A673 (cell line): ENCODE measurements around the gene RRP8. TPM values are rescaled to one million over a fixed set of nuclear protein-coding genes. Genes with fewer than 3 reads are reported as not detected.

Experiments
- BruUV-seq: library from RNA; stranded (reverse); fragments of 400-500 nt; replicated peaks from 2 replicates; lab custom pipeline; 2021; lab: Mats Ljungman, UMichigan
- CTCF ChIA-PET: fragments of 300-600 bp; sonication (Branson Sonifier 250); formaldehyde crosslinking; loops from one replicate; lab custom pipeline; 2022; ENCODE audit warnings: antibody characterized with exemption; lab: Charles Lee
- POLR2A ChIA-PET: fragments of 300-600 bp; sonication (Branson Sonifier 250); formaldehyde crosslinking; loops from one replicate; lab custom pipeline; 2022; ENCODE audit warnings: antibody characterized with exemption; ENCODE audit not compliant: low non-redundant PET; lab: Charles Lee
- DNase-seq: peaks from one replicate; pipeline ENCODE4 v3.0.0-alpha.2; 2015; ENCODE audit warnings: low spot score
- H3K27ac ChIP-seq: fragments of 200-600 bp; sonication (generic); 2 replicates; pipeline ENCODE4 v1.5.1; 2016; ENCODE audit warnings: mixed run types, low read depth, mild to moderate bottlenecking, mixed read lengths, antibody characterized with exemption, low read length; ENCODE audit not compliant: poor library complexity, severe bottlenecking
- H3K27me3 ChIP-seq: fragments of 200-600 bp; sonication (generic); replicated peaks from 2 replicates; pipeline ENCODE4 v1.6.1; 2017; ENCODE audit warnings: mixed run types, low read depth, mild to moderate bottlenecking, mixed read lengths, antibody characterized with exemption, low read length; ENCODE audit not compliant: insufficient read depth, poor library complexity
- H3K36me3 ChIP-seq: fragments of 200-600 bp; sonication (generic); 2 replicates; pipeline ENCODE4 v1.6.1; 2016; ENCODE audit warnings: mixed run types, mild to moderate bottlenecking, mixed read lengths, antibody characterized with exemption, low read length; ENCODE audit not compliant: insufficient read depth, poor library complexity, severe bottlenecking
- H3K4me1 ChIP-seq: fragments of 200-600 bp; sonication (generic); 2 replicates; pipeline ENCODE4 v1.6.1; 2017; ENCODE audit warnings: mixed run types, mild to moderate bottlenecking, mixed read lengths, antibody characterized with exemption, low read length; ENCODE audit not compliant: insufficient read depth, poor library complexity, severe bottlenecking
- H3K4me3 ChIP-seq: fragments of 200-600 bp; sonication (generic); 2 replicates; pipeline ENCODE4 v1.5.1; 2016; ENCODE audit warnings: low read depth, mixed run types, mild to moderate bottlenecking, mixed read lengths, low read length; ENCODE audit not compliant: poor library complexity, severe bottlenecking
- H3K9me3 ChIP-seq: fragments of 200-600 bp; sonication (generic); 2 replicates; pipeline ENCODE4 v1.6.1; 2016; ENCODE audit warnings: mixed run types, low read depth, mild to moderate bottlenecking, mixed read lengths, antibody characterized with exemption, low read length; ENCODE audit not compliant: poor library complexity, severe bottlenecking
- CTCF ChIP-seq: fragments of 300-800, 200-600 bp; sonication (generic); conservative IDR thresholded peaks from 2 replicates; pipeline ENCODE4 v1.5.1; 2017; ENCODE audit warnings: low read depth, mild to moderate bottlenecking, antibody characterized with exemption, low read length, moderate library complexity, mixed read lengths
- EZH2 ChIP-seq: fragments of 200-600 bp; sonication (generic); IDR thresholded peaks from 2 replicates; pipeline ENCODE4 v1.6.1; 2017; ENCODE audit warnings: borderline replicate concordance, low read depth, mild to moderate bottlenecking, mixed read lengths, antibody characterized with exemption, low read length; ENCODE audit not compliant: poor library complexity, severe bottlenecking
- intact Hi-C: fragments of 100-400 bp; cut with micrococcal nuclease; formaldehyde crosslinking; loops from one replicate; pipeline ENCODE4 v1.10.0; 2022; ENCODE audit not compliant: unreplicated experiment
- total RNA-seq: library from RNA; stranded (reverse); gene quantifications from 2 replicates; pipeline ENCODE4 v1.2.3, GENCODE V29; 2021

Gene RRP8
- total RNA-seq, 1 experiment from 2014 or later: 21.6 TPM

GRCh38 chr11:6633422-6634408 is 30.3 kb upstream of the RRP8 start:
- Histone ChIP-seq H3K4me3 (no peak overlapping the region), H3K27me3 (no peaks in the 10 kb centered on the region), H3K4me1 (no peaks in the 10 kb centered on the region), H3K36me3 (no peaks in the 10 kb centered on the region), H3K27ac (no peak overlapping the region), H3K9me3 (no peaks in the 10 kb centered on the region)
- DNase-seq: no peak
- ChIA-PET POLR2A (no interaction called here), CTCF (no interaction called here)
- no TSS peak for BruUV-seq
- TF ChIP-seq EZH2: no peak
- TF ChIP-seq CTCF: no peak
- intact Hi-C loops: no loop called here

- H3K9me3 ChIP-seq: no peaks in the 10 kb centered on the region
- no peak overlapping the region for H3K27ac ChIP-seq
- H3K4me1 ChIP-seq: no peaks in the 10 kb centered on the region
- no TSS peak for BruUV-seq
- intact Hi-C loops: no loop called here
- TF ChIP-seq EZH2 (no peak), CTCF (no peak)
- ChIA-PET CTCF (interaction anchor here (0.6 kb wide), 1 partner anchor 1370 kb away, joined by 14 read pairs; no protein-coding TSS in a partner anchor), POLR2A (no interaction called here)
- no peaks in the 10 kb centered on the region for H3K27me3 ChIP-seq
- DNase-seq: no peak
- no peaks in the 10 kb centered on the region for H3K36me3 ChIP-seq
- H3K4me3 ChIP-seq: no peak overlapping the region
Observed at GRCh38 chr11:6632116-6633073, 29.0 kb upstream of the RRP8 start.

DNA sequence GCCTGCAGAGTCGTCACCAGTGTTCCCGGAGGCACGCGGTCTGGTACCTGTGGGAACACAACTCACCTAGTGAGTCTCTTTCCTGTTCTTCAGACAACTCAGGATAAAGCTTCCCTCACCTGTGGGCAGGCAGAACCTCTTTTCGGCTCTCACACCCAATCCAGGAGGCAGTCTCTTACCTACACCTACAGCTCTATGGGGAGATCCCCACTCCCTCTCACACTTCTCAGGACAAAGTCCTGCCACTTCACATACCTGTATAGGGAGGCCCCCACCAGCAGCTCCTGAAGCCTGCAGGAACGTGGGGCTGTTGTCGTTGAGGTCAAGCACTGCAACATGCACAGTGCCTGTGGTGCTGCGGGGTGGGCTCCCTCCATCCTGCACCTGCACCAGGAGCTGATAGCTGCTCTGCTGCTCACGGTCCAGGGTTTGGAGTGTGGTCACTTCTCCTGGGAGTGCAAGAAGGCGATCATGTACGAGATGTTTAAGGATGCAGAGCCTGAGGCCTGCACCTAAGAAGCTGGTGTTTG is 28.0 kb upstream of the RRP8 start:
- no peaks in the 10 kb centered on the region for H3K27me3 ChIP-seq
- H3K27ac ChIP-seq: no peak overlapping the region
- H3K4me1 ChIP-seq: no peaks in the 10 kb centered on the region
- H3K9me3 ChIP-seq: no peaks in the 10 kb centered on the region
- H3K4me3 ChIP-seq: no peak overlapping the region
- no peak for DNase-seq
- intact Hi-C loops: no loop called here
- no TSS peak for BruUV-seq
- TF ChIP-seq CTCF (no peak), EZH2 (no peak)
- ChIA-PET CTCF (interaction anchor here (0.6 kb wide), 1 partner anchor 13 kb away, joined by 3 read pairs; no protein-coding TSS in a partner anchor), POLR2A (no interaction called here)
- no peaks in the 10 kb centered on the region for H3K36me3 ChIP-seq
